GM18858 (cell line): ENCODE measurements around the gene CD55.

Experiments
- ATAC-seq: cut with Tn5 transposase; IDR thresholded peaks from one replicate; pipeline ENCODE4 v1.9.1; 2021; ENCODE audit not compliant: unreplicated experiment

CD55 gene

GRCh38 chr1:207355513-207356295 is 34.2 kb downstream of the CD55 start:
- ATAC-seq: no peak

- ATAC-seq: no peak
Observed at GRCh38 chr1:207361029-207361428, 39.6 kb downstream of the CD55 start.

GRCh38 chr1:207361889-207362288 is 40.4 kb downstream of the CD55 start:
- ATAC-seq: no peak

- ATAC-seq: no peak
Observed at GRCh38 chr1:207362962-207363860, 41.7 kb downstream of the CD55 start.

GRCh38 chr1:207363871-207364270 is 42.4 kb downstream of the CD55 start:
- ATAC-seq: no peak

- ATAC-seq: no peak
Observed at GRCh38 chr1:207364614-207365013, 43.1 kb downstream of the CD55 start.

GRCh38 chr1:207365063-207365462 is 43.6 kb downstream of the CD55 start:
- ATAC-seq: no peak

- ATAC-seq: no peak
Observed at GRCh38 chr1:207366022-207366421, 44.5 kb downstream of the CD55 start.

GRCh38 chr1:207388721-207389120 is 67.2 kb downstream of the CD55 start:
- ATAC-seq: no peak

- ATAC-seq: no peak
Observed at GRCh38 chr1:207389728-207390464, 68.4 kb downstream of the CD55 start.

- no peak for ATAC-seq
Observed at GRCh38 chr1:207393610-207394009, 72.1 kb downstream of the CD55 start.

GRCh38 chr1:207396168-207396746 is 74.8 kb downstream of the CD55 start:
- no peak for ATAC-seq

- no peak for ATAC-seq
Observed at GRCh38 chr1:207397525-207397926, 76.0 kb downstream of the CD55 start.

GRCh38 chr1:207398986-207399385 is 77.5 kb downstream of the CD55 start:
- ATAC-seq: no peak

- no peak for ATAC-seq
Observed at GRCh38 chr1:207401578-207401977, 80.1 kb downstream of the CD55 start.

- no peak for ATAC-seq
Observed at GRCh38 chr1:207402744-207403143, 81.3 kb downstream of the CD55 start.

- ATAC-seq: no peak
Observed at GRCh38 chr1:207404849-207405525, 83.5 kb downstream of the CD55 start.

- ATAC-seq: no peak
Observed at GRCh38 chr1:207405814-207406213, 84.3 kb downstream of the CD55 start.

GRCh38 chr1:207407655-207408260 is 86.3 kb downstream of the CD55 start:
- ATAC-seq: no peak
